Eye (tissue), 1 donor: ENCODE results near the gene PPIL4.
"Not testable (repeated sequence)": the region's sequence is repeated elsewhere in the genome, so short reads cannot be mapped to it uniquely, and the experiment has no call there.

Experiments used
- DNase-seq: peaks from one replicate; pipeline ENCODE4 v3.0.0-alpha.2; 2015

The PPIL4 gene

DNA sequence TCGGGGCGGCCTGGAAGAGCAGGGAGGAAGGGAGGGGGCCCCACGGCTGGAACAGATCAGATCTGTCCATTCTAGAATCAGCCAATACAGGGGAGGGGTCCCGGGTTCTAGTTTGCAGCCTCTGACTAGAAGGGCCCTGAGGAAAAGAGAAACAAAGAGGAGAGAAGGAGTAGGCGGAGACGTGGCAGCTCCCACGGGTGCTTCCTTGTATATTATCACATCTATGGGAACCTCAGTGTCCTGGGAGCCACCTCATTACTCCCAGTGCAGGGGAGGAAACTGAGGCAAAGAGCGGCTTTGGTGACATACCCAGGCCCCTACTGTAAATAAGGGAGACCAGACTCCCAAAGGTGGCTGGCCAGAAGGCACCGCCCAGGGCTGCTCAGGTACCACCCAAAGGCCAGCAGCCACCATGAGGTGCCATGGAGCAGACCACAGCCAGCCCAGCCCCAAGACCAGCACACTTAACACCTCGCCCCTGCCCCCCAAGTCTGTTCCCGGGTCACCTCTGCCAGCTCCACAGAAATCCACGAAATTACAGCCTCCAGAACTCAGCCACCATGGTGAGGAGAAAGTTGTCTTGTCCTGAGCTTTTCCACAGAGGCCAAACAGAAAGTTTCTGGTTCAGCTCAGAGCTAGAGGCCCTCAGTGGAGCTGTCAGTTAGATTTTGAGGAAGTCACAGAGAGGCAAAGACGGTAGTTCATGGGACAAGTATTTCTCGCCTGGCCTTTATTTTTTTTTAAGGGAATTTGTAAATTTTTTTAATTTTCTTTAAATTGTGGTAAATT lies 63.1 kb downstream of the PPIL4 start:
- no peak for DNase-seq

DNA sequence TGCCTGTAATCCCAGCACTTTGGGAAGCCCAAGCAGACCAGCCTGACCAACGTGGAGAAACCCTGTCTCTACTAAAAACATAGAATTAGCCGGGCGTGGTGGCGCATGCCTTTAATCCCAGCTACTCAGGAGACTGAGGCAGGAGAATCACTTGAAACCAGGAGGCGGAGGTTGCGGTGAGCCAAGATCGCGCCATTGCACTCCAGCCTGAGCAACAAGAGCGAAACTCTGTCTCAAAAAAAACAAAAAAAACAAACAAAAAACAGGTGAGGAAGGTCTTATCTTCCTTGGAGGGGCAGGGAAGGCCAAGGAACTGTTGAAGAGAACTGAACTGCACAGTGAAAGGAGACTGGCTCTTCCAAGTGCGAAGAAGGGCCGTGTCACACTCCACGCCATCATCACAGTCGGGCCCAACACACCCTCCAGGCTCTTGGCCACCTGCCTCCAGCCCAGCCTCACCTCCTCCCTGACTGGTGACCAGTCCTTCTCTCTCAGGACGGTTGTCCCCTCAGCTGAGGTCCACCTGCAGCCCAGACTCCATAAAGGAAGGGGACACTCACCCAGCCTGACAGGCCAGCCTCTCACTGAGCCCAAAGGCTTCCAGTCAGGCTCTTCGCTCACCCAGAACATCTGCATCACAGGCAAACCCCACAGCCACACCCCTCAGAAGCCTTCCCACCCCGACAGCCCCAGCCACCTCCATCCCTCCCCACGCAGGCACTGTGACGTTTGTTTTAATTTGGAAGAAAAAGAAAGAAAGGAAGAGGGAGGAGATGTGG lies 65.2 kb downstream of the PPIL4 start:
- DNase-seq = no peak

DNA sequence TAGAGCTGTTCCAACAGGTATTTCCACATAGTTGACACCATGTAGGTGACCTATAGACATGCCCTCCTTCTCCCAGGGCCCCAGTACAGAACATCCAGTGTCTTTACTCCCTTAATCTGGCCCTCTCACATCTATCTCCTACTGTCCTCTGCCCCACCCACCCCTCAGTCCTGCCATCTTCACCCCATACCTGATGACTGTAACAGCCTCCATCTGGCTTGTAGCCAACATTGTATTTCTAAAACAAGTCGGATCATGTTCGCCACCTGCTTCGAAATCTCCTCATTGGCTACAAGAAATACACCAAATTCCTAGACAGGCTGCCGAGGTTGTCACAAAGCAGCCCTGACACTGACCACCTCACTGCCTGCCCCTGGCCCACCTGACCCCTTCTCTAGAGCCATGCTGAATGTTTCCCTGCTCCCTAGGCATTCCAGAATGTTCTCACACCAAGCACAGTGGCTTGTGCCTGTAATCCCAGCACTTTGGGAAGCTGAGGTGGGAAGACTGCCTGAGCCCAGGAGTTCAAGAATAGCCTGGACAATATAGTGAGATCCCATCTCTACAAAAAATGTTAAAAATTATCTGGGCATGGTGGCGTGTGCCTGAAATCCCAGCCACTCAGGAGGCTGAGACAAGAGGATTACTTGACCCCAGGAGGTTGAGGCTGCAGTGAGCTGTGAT lies 67.1 kb downstream of the PPIL4 start:
- no peak for DNase-seq

- no peak for DNase-seq
These were observed 68.3 kb downstream of the PPIL4 start for GRCh38 chr6:149477544-149477943.

DNA sequence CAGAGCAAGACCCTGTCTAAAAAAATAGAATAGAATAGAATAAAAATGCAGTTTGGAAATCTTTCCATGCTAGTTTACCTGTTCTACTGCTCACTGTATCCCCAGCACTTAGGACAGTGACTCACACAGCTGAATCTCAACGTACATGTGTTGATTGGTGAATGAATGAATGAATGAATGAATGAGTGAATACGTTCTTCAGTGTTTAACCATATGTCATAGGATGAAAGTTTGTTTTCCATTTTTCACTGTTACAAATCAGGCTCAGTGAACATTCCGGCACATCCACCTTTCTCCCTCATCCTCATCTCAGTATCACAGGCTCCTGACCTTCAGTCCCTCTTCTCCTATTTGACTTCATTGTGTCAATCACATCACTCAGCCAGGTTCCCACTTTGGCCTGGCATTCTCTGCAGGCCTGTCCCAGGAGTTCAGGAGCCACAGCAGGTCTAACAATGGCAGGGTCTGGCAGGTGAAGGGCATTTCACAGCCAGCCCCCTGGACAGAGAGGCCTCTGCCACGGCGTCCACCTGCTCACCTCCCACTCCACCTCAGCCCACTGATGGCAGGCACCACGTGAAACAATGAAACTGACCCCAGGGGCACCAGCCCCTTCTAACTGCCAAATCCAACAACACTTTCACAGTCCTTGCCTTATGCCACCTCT lies 68.9 kb downstream of the PPIL4 start:
- DNase-seq = no peak

DNA sequence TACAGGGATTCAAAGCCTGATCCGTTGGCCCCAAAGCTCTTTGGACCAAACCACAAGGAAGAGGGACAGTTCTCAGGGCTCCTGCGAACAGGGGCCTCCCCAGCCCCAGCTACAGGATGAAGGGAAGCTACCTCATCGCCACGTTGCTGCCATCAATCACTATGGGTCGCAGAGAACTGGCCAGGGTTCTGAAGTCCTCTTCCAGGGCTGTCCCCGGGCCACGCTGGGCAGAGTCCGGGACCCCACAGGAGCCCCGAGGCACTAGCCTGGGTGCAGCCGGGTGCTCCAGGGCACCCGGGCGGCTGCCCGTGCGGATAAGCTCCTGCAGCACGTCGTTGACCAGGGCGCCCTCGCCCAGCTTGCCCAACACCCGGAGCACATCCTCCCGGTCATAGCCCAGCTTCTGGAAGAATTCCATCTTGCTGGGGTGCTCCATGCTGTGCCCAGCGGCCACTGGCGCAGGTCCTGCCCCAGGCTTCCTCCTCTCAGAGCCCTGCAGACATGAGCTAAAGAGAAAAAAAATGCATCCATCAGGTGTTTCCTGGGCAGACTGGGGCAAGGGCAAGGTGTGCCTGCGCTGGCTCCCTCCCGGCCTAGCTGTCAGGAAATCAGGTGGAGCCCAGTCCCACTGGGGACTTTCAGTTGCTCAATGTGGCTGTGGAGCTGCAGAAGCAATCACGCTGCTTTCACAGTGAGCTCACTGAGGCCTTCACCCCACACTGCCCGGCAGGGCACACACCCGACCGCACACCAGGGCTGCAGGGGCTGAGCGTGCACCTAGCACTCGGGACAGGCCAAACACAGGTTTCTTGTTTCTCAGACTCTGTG lies 71.5 kb downstream of the PPIL4 start:
- no peak for DNase-seq

DNA sequence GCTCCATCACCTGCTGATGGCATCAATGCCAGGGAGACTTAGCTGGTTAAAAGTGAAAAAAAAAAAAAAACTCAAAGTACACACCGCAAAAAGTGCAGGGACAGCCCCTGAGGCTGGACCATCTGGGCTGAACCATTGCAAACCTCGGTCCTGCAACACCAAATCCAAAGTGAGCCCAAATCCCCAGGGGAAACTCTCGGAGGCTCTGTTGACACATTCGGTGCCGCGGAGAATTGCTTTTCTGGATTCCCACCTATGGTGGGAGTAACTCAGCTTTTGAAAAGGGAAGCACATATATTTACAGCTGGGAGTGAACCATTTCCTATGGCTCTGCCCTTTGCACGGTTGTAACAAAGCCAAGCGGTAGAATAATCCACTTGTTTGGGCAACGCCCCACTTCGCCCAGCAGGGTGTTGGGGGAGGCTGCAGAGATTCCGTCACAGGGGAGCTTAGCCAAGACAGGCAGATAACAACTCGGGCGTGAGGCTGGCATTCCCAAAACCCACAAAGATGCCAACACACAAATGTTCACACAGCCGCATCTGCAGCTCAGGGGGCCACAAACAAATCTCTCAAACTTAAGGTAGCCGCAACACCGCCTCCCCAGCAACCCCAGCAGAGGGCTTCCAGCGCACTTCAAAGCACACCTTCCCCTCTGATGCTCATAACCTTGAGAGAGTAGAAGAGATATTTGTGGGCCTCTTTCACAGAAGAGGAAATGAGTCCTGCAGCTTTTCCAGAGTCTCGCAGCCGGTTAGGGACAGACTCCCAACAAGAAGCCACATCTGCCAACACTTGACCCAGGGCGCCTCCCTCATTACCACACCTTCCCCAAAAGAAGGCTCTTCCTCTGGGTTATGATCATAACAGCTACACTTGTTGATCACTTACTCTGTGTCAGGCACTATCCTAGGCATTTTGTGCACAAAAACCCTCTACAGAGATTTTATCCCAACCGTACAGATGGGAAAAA lies 72.5 kb downstream of the PPIL4 start:
- no peak for DNase-seq

- no peak for DNase-seq
These were observed 73.6 kb downstream of the PPIL4 start for GRCh38 chr6:149472241-149472640.

- no peak for DNase-seq
These were observed 74.0 kb downstream of the PPIL4 start for GRCh38 chr6:149471801-149472200.

DNA sequence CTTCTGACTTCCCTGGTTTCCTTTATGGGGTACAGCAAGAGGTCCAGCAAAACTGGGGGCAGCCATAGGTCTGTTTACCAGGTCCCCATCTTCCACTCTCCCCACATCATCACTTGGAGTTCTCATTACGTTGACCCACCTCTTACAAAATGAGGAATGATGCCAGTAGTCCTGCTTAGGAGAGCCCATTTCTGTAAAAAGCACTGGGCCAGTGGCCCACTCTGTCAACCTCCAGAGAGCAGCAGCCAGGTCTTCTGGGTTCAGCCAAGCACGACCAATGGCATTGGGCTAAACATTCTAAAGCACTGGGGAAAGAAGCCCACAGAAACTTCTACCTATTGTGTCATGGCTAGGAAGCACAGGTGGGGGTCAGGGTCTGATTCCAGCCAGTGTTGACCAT lies 74.9 kb downstream of the PPIL4 start:
- DNase-seq = no peak

- no peak for DNase-seq
These were observed 77.7 kb downstream of the PPIL4 start for GRCh38 chr6:149468179-149468578.

DNA sequence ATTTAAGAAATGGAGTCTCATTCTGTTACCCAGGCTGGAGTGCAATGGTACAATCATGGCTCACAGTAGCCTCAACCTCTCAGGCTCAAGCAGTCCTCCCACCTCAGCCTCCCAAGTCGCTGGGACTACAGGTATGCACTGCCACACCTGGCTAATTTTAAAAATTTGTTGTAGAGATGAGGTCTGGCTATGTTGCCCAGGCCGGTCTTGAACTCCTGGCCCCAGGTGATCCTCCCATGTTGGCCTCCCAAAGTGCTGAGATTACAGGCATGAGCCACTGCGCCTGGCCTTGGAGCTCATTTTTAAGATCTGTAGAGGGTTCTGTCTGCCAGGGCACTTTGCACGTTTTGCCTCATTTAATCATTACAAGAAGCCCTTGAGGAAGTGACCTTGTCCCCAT lies 78.6 kb downstream of the PPIL4 start:
- no peak for DNase-seq

DNA sequence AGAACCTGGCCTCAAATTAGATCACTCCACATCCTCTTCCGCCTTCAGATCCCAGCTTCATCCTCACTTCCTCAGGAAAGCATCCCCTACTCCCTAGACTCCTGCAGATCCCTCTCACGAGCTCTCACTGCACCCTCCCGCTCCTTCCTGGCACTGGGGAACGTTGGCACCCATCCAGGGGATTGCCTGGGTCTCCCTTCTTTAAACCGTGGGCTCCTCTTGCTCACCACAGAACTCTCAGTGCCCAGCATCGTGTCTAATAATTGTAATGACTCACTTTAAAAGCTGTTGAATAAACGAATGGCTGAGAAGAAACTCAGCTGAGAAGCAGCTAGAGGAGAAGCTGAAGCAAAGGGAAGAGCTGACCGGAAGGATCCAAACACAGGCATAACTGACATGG lies 81.4 kb downstream of the PPIL4 start:
- no peak for DNase-seq

DNA sequence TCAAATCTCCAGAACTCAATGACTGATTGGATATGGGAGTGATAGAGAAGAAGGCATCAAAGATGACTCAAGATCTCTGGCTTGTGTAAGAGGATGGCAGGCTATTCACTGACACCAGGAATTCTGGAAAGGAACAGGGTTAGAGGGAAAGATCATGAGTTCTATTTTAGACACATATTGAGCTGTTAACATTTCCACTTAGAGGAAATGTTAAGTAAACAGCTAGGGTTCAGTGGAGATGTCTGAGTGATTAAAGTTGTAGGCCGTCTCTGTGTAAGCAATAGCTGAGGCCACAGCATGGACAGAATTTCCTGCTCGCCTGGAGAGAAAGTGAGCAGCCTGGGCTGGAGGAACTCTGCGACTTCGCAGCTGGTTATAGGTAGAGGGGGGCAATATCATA lies 82.1 kb downstream of the PPIL4 start:
- DNase-seq = no peak

GRCh38 chr6:149462712-149463111 lies 83.1 kb downstream of the PPIL4 start:
- not testable (repeated sequence) for DNase-seq

DNA sequence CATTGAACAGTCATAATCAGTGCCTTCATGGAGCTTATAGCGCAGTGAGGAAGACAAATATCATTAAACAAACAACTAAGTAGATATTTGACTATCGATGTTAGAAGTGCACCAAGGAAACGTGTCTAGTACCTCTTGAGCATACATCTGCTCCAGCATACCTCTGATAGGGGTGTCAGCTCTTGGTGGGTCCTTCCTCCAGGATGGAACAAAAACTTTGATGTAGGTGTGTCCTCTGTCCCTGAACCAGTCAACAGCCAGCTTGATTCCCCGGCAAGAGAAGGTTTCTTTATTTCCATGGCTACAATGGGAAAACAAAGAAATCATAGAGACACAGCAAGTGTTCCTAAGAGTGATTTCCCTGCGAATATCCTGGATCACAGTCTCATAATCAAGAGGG lies 84.2 kb downstream of the PPIL4 start:
- no peak for DNase-seq

DNA sequence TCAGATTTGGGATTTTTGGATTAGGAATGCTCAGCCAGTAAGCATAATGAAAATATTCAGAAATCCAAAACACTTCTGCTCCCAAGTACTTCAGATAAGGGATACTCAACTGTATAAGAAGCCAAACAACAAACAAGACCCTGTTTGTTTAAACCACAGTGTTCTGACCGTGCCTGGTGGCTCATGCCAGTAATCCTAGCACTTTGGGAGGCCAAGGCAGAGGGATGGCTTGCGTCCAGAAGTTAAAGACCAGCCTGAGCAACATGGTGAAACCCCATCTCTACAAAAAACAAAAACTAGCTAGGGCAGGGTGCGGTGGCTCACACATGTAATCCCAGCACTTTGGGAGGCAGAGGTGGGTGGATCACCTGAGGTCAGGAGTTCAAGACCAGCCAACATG lies 85.6 kb downstream of the PPIL4 start:
- not testable (repeated sequence) for DNase-seq

- DNase-seq = no peak
These were observed 86.1 kb downstream of the PPIL4 start for GRCh38 chr6:149459761-149460160.

GRCh38 chr6:149458806-149459205 lies 87.0 kb downstream of the PPIL4 start:
- DNase-seq = no peak

DNA sequence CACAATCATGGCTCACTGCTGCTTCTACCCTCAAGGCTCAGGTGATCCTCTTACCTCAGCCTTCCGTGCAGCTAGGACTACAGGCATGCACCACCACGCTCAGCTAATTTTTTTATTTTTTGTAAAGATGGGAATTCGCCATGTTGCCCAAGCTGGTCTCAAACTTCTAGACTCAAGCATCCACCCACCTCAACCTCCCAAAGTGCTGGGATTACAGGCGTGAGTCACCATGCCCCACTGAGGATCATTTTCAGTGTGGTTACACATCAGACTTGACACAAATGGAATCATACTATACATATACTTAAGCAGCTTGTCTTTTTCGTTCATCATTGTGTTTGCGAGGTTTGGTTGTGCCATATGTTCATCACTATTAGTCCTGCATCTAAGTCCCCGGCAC lies 87.6 kb downstream of the PPIL4 start:
- DNase-seq = no peak

GRCh38 chr6:149457316-149457884 lies 88.4 kb downstream of the PPIL4 start:
- DNase-seq = no peak
